ENCODE data around the gene NDST1. TPM values are rescaled to one million over a fixed set of nuclear protein-coding genes. Genes with fewer than 3 reads are reported as not detected.

The NDST1 gene
- total RNA-seq, 4 donors from 2014 or later: 68.8 to 104 (median 96.4) TPM

- Histone ChIP-seq H3K36me3 (no peaks in the 10 kb centered on the region), H3K27me3 (no peaks in the 10 kb centered on the region), H3K4me1 (peaks cover 21 to 81% (median 60%) of the 10 kb centered on the region in 4 donors), H3K27ac (no peak overlapping the region), H3K4me3 (no peak overlapping the region), H3K9me3 (no peaks in the 10 kb centered on the region)
- intact Hi-C loops (cut with DNase I; ENCODE audit: low total_unique reads): no loop called here
- TF ChIP-seq POLR2A (IDR thresholded peaks at IDR 0.05) (no peak), EP300 (IDR thresholded peaks at IDR 0.05; ENCODE audit: low read depth) (no peak), POLR2AphosphoS5 (IDR thresholded peaks at IDR 0.05) (no peak)
- TF ChIP-seq, protein P1, sequence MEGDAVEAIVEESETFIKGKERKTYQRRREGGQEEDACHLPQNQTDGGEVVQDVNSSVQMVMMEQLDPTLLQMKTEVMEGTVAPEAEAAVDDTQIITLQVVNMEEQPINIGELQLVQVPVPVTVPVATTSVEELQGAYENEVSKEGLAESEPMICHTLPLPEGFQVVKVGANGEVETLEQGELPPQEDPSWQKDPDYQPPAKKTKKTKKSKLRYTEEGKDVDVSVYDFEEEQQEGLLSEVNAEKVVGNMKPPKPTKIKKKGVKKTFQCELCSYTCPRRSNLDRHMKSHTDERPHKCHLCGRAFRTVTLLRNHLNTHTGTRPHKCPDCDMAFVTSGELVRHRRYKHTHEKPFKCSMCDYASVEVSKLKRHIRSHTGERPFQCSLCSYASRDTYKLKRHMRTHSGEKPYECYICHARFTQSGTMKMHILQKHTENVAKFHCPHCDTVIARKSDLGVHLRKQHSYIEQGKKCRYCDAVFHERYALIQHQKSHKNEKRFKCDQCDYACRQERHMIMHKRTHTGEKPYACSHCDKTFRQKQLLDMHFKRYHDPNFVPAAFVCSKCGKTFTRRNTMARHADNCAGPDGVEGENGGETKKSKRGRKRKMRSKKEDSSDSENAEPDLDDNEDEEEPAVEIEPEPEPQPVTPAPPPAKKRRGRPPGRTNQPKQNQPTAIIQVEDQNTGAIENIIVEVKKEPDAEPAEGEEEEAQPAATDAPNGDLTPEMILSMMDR (IDR thresholded peaks at IDR 0.05): no peak
- in situ Hi-C loops (cut with MboI; ENCODE audit: low pct_ligation_motif_present in 1 of 4, low pct_unique_long_range_greater_than_20kb in 1 of 4, low sequenced_read_pairs in 3 of 4): no loop called here
- DNase-seq: no peak
Measured at GRCh38 chr5:150587016-150587415, 79.1 kb downstream of the NDST1 start.

- no peak for TF ChIP-seq POLR2A (IDR thresholded peaks at IDR 0.05)
- TF ChIP-seq, protein P1 (IDR thresholded peaks at IDR 0.05): peak in 1 of 5 experiments; percentile 11
- H3K9me3 ChIP-seq: no peaks in the 10 kb centered on the region
- H3K27ac ChIP-seq: peak overlapping the region; percentile 68 to 81 (median 76)
- WGBS, 2 donors (ENCODE audit: low coverage in 1 of 2): 58 to 100% methylated on average over 1 to 6 of the region's 6 CpGs
- DNase-seq: no peak
- H3K36me3 ChIP-seq: no peaks in the 10 kb centered on the region
- H3K4me1 ChIP-seq: peaks cover 14 to 73% (median 52%) of the 10 kb centered on the region in 4 donors
- in situ Hi-C loops (cut with MboI; ENCODE audit: low pct_ligation_motif_present in 1 of 4, low pct_unique_long_range_greater_than_20kb in 1 of 4, low sequenced_read_pairs in 3 of 4): no loop called here
- H3K27me3 ChIP-seq: no peaks in the 10 kb centered on the region
- H3K4me3 ChIP-seq: peak overlapping the region in 1 of 4 donors; percentile 11
- intact Hi-C loops (cut with DNase I; ENCODE audit: low total_unique reads): no loop called here
Measured at GRCh38 chr5:150587856-150588595, 80.1 kb downstream of the NDST1 start.

- no peaks in the 10 kb centered on the region for H3K36me3 ChIP-seq
- in situ Hi-C loops (cut with MboI; ENCODE audit: low pct_ligation_motif_present in 1 of 4, low pct_unique_long_range_greater_than_20kb in 1 of 4, low sequenced_read_pairs in 3 of 4) (no loop called here), intact Hi-C loops (cut with DNase I; ENCODE audit: low total_unique reads) (no loop called here)
- H3K27me3 ChIP-seq: no peaks in the 10 kb centered on the region
- peaks cover 14 to 73% (median 52%) of the 10 kb centered on the region in 4 donors for H3K4me1 ChIP-seq
- WGBS, 2 donors (ENCODE audit: low coverage in 1 of 2): 30 to 35% methylated on average over 1 of the region's 1 CpG
- H3K4me3 ChIP-seq: no peak overlapping the region
- no peaks in the 10 kb centered on the region for H3K9me3 ChIP-seq
- peak; percentile 61 for DNase-seq
- H3K27ac ChIP-seq: peak overlapping the region; percentile 68 to 81 (median 76)
- TF ChIP-seq POLR2AphosphoS5 (IDR thresholded peaks at IDR 0.05) (no peak), POLR2A (IDR thresholded peaks at IDR 0.05) (no peak), EP300 (IDR thresholded peaks at IDR 0.05; ENCODE audit: low read depth) (no peak)
- TF ChIP-seq, protein P1 (IDR thresholded peaks at IDR 0.05): no peak
Measured at GRCh38 chr5:150588596-150588890, 80.6 kb downstream of the NDST1 start.

DNA sequence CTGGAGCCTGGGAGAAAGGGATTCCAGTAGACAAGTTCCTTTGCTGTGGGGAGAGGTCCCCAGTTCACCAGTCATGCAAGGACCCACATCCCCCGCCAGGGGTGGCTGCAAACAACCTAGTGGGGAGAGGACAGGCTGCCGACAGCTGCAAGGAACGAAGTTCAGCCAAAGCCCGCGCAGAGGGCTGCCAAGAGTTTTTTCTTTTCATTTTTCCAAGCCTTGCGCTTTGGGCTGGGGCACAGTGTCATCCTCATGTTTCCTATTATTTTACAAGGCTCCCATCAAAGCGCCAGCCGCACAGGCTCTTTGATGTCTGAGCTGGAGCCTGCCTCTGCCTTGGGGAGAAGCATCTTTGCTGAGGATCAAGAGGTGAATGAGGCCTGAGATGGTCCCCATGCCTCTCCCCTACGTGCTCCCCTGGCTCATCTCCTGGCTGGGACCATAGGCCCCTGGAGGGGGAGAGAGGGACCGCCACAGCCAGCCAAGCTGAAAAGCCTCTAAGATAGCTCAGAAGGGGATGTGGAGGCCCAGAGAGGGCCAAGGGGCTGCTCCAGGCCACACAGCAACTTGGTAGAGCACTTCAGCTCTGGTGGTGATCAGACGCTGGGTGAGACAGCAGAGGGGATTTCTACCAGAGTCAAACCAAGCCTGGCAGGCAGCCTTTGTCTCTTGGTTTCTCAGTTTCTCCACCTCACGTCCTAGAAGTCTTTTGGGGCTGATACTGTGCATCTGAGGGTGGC is 82.1 kb downstream of the NDST1 start:
- Histone ChIP-seq H3K27me3 (no peaks in the 10 kb centered on the region), H3K27ac (peak overlapping the region; percentile 68 to 81 (median 76)), H3K4me1 (peaks cover 14 to 67% (median 51%) of the 10 kb centered on the region in 4 donors), H3K9me3 (no peaks in the 10 kb centered on the region), H3K36me3 (no peaks in the 10 kb centered on the region), H3K4me3 (peak overlapping the region in 1 of 4 donors; percentile 2)
- in situ Hi-C loops (cut with MboI; ENCODE audit: low pct_ligation_motif_present in 1 of 4, low pct_unique_long_range_greater_than_20kb in 1 of 4, low sequenced_read_pairs in 3 of 4) (no loop called here), intact Hi-C loops (cut with DNase I; ENCODE audit: low total_unique reads) (no loop called here)
- peak; percentile 60 for DNase-seq
- TF ChIP-seq EP300 (IDR thresholded peaks at IDR 0.05; ENCODE audit: low read depth): no peak
- TF ChIP-seq, protein P1 (IDR thresholded peaks at IDR 0.05): peak; percentile 52 to 74 (median 59)
- WGBS, 2 donors (ENCODE audit: low coverage in 1 of 2): 35% methylated on average over 12 of the region's 12 CpGs; no CpG with 5 or more reads in 1 of the 2 donors

All from transverse colon (tissue), 4 donors.